ENCODE data around the gene SPHKAP.
"Not testable (repeated sequence)": the region's sequence is repeated elsewhere in the genome, so short reads cannot be mapped to it uniquely, and the experiment has no call there.

SPHKAP gene

DNA sequence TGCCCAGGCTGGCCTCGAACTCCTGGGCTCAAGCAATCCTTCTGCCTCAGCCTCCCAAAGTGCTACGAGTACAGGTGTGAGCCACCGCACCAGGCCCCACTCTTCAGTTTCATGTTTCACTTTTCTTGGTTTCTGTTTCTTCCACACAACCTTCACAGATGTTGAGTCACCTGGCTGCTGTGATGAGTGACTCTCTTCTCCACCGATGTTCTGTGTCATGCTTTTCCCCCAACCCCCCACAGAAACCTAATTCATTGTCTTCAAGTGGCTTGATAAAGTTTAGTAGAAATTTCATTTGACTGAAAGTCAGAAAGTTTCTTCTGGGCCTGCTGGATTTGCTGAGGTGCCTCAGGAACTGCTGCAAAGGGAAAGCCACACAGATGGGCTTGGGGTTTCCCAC lies 78.5 kb downstream of the SPHKAP start:
- no peak for DNase-seq

- DNase-seq = no peak
Measured at GRCh38 chr2:228094377-228094921, 87.0 kb downstream of the SPHKAP start.

DNA sequence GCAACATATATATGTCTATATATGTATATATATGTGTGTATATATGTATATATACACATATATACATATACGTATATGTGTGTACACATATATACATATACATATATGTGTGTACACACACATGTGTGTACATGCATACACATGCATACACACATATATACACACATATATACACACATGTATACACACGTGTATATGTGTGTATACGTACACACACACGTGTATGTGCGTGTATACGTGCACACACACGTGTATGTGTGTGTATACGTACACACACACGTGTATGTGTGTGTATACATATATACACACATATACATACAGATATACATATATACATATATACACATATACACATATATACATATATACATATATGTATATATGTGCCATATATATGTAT lies 89.4 kb downstream of the SPHKAP start:
- DNase-seq = no peak

DNA sequence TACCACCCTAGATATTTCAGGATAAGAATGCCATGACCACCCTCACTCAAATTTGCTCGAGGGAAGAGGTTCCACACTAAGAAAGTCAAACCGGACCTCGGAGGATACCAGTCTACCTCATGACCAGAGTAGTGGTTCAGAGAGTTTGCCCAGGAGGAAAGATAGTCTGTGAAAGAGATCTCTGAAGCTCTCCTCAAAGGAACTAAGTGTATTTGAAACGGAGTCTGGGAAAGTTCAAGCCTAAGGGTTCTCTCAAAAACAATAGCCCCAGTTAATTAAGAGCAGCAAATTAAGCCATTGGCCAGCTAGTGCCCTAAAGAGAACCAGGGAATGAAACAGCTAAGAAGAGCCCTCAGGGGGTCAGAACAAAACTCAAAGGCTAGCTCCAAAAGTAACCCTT lies 94.9 kb downstream of the SPHKAP start:
- no peak for DNase-seq

GRCh38 chr2:228084717-228085116 lies 96.8 kb downstream of the SPHKAP start:
- no peak for DNase-seq

DNA sequence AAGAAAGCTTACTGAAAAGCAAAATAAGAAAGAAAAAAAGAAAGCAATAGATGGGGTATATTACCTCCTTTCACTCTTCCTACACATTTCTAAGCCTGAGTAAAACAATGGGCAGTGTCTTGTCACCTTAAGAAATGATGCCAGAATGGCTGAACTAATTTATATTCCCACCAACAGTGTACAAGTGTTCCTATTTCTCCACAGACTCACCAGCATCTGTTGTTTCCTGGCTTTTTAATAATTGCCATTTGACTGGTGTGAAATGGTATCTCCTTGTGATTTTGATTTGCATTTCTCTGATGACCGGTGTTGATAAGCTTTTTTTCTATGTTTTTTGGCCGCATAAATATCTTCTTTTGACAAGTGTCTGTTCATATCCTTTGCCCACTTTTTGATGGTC lies 98.4 kb downstream of the SPHKAP start:
- no peak for DNase-seq

DNA sequence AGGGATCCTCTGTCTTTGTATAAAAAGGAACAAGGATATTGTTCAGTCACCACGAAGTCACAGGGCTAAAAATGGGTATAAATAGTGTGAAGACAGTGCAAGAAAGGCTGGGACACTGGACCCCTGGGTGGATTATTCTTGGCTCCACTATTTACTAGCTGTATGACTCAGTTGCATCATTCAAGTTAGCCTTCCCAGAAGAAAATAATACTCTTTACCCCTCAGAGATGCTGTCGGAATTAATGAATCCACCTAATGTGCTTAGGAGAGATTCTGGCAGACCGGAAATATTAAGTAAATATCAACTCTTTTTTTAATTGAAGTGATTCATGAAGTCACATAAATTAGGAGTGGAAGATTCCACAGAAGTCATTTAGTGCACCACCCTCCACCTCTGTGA lies 98.9 kb downstream of the SPHKAP start:
- DNase-seq = no peak

- DNase-seq = no peak
Measured at GRCh38 chr2:228079194-228079593, 102.3 kb downstream of the SPHKAP start.

GRCh38 chr2:228076695-228077094 lies 104.8 kb downstream of the SPHKAP start:
- not testable (repeated sequence) for DNase-seq

DNA sequence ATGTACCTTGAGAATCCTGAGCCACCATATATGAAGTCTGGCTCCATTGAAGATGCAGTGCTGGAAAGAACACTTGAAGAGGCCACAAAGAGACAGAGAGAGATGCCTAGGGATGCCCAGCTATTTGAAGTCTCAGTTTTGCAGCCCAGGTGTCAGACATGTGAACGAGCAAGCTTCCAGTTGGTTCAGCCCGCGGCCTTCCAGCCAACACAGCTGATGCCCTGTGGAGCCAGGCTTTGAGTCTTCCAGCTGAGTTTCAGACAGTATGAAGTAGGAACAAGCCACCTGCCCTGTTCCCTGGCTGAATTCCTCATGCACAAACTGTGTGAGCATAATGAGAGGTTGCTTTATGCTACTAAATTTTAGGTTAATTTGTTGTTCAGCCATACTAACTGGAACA lies 108.8 kb downstream of the SPHKAP start:
- no peak for DNase-seq

DNA sequence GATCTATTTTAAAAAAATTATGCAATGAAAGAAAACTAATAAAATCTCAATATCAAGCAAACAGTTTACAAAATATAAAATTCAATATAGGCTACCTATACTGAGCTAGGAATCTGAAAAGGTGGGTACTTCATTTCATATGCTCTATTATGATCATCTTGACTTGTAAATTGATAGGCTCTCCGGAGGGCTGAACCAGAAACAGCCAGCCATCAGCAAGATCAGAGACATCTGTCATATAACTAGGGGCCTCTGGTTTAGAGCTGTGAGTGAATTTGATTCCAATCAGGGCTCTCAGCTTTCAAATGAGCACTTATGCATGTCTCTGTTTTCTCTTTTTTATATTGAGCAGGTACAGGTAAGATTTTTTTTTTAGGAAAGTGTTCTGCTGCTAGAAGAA lies 114.2 kb downstream of the SPHKAP start:
- no peak for DNase-seq

DNA sequence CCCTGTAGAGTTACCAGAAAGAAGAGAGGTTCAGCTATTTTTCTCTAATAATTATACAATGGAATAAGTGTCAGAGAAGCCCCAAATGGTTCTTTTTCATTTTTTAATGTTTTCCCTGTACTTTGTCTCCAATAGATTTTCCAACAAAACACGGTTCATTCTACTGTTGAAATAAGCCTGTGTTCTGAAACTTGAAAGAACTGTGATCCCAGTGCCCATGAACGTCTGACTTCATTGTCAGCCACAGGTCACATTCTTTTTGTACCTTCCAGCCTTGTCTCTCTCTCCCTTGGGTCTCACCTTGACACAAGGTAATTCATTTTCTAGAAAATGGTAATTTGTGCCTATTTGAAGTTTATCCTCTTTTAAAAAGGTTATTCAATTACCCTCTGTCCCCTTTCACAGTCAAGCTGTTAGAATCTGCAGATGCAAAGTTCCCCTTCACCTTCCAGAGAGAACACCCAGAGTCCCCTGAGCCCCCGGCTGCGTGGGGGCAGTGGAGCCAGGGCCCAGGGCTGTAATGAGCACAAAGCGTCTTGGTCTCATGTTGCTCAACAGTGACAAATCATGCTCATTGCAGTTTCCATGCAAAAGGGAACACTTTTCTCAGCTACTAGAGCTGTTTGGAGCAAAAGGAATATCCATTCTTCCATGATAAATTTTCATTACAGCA lies 115.2 kb downstream of the SPHKAP start:
- no peak for DNase-seq

GRCh38 chr2:228065686-228066085 lies 115.8 kb downstream of the SPHKAP start:
- DNase-seq = peak in 1 of 2 experiments; percentile 4

- no peak for DNase-seq
Measured at GRCh38 chr2:228064796-228065315, 116.6 kb downstream of the SPHKAP start.

DNA sequence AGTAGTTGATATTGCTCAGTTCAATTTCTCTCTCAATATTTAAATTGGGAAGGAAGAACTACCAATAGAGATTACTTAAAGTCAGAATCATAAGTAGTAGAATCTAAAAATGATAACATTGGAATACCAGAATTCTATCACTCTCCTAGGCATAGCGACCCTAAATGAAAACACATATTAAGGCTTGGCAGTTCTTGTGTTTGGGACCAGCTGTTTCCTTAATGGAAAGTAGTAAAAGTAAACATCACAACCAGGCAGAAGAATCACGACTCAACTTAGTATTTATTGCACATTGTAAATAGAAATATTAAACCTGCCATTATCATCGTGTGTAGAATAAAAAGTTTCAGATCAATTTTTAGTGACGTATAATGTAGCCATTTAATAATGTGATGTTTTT lies 117.5 kb downstream of the SPHKAP start:
- no peak for DNase-seq

DNA sequence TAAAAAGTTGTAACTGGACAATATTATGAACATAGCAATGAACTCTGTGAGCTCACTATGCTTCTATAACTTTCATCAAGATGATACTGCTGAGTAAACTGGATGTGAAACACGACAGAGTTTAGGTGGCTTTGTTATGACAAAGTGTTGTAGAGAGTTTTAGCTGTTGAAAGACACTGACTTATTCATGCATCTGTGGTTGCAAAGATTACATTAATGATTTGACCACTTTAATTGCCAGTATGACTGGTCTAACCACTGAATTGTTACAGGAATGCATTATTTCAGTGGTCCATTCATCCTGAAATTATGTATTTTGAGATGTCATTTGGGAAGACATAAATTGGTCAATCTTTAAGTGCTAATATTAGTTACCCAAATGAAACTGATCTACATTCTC lies 117.9 kb downstream of the SPHKAP start:
- no peak for DNase-seq

GRCh38 chr2:228059735-228060134 lies 121.8 kb downstream of the SPHKAP start:
- no peak for DNase-seq

- DNase-seq = no peak
Measured at GRCh38 chr2:228056293-228057097, 125.0 kb downstream of the SPHKAP start.

DNA sequence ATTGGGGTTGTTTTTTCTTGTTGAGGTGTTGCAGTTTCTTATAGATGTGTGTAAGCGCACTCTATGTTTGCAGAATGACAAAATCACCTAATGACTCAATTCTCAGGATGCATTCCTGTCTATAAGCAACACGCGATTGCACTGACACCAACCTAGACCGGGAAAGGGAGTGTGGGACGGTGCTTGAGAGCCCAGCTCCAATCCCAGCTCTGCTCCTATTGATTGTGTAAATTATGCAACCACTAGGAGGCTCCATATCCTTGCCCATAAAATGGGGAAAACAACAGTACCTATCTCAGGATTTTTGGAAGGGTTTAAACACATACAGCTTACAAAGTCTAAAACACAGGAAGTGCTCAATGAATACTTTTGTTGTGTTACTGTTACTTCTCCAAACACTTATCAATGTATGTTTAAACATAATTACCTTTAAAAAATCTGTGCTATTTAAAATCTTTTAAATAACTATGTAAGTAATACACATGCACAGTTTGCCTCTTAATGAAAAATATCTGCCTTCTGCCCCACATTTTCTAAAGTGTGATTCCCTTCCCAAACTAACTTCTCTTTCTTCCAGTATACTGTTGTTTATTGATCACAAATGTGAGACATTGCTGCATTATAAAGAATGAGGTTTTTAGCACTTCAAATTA lies 132.5 kb downstream of the SPHKAP start:
- peak; percentile 56 to 73 for DNase-seq

DNA sequence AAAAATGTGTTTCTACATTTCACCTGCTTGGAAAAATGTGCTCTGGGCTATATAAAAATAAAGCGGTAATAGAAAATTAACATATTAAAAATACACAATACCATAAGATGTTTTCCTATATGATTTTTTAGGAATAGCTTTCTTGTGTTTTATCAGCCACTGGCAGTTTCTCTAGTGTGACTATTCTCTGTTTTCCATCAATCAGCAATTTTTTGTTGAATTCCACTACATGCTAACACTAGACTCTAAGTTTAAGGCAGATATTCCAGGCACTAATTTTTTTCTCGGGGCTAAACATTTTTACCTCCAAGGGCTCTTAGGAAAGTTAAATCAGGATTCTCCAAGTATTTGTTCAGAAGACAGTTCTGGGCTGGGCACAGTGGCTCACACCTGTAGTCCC lies 140.5 kb downstream of the SPHKAP start:
- no peak for DNase-seq

GRCh38 chr2:228039752-228040534 lies 141.5 kb downstream of the SPHKAP start:
- DNase-seq = peak; percentile 23 to 29

- DNase-seq = no peak
Measured at GRCh38 chr2:228038967-228039366, 142.5 kb downstream of the SPHKAP start.

DNA sequence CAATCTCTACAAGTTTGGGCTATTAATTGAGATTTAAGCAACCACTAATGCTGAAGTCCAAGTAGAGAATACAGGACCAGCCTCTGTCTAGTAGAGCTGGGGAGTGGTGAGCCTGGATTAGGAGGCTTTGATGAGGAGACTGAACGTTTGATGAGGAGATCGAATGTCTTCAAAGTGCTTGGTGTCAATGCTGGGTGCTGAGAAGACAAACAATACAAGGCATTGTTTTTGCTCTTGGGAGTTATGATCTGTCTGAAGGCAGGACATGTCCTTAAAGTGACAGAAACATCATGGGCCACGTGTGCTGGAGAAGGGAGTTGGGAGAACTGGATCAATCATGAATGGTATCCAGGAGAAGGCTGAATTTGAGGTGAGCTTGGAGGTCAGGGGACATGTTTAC lies 143.6 kb downstream of the SPHKAP start:
- no peak for DNase-seq
